Measurements from ENCODE around the gene SP8. TPM values are rescaled to one million over a fixed set of nuclear protein-coding genes. Genes with fewer than 3 reads are reported as not detected.

Gene SP8
- total RNA-seq, 1 experiment from 2014 or later: 63.6 TPM

GRCh38 chr7:20794676-20795075 is 8.0 kb upstream of the SP8 start (continued):
- TF ChIP-seq HMGXB4 (CRISPR knock-in tag; IDR thresholded peaks at IDR 0.05): no peak
- TF ChIP-seq, protein P1, sequence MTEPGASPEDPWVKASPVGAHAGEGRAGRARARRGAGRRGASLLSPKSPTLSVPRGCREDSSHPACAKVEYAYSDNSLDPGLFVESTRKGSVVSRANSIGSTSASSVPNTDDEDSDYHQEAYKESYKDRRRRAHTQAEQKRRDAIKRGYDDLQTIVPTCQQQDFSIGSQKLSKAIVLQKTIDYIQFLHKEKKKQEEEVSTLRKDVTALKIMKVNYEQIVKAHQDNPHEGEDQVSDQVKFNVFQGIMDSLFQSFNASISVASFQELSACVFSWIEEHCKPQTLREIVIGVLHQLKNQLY (CRISPR knock-in tag; IDR thresholded peaks at IDR 0.05): no peak
- no peak for TF ChIP-seq TCF7 (CRISPR knock-in tag; IDR thresholded peaks at IDR 0.05; ENCODE audit: low read depth)
- TF ChIP-seq, protein P2, sequence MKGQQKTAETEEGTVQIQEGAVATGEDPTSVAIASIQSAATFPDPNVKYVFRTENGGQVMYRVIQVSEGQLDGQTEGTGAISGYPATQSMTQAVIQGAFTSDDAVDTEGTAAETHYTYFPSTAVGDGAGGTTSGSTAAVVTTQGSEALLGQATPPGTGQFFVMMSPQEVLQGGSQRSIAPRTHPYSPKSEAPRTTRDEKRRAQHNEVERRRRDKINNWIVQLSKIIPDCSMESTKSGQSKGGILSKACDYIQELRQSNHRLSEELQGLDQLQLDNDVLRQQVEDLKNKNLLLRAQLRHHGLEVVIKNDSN (CRISPR knock-in tag; IDR thresholded peaks at IDR 0.05): no peak
- TF ChIP-seq CREM (CRISPR knock-in tag; IDR thresholded peaks at IDR 0.05): no peak
- no peak for TF ChIP-seq RORB (CRISPR knock-in tag; IDR thresholded peaks at IDR 0.05)
- no peak for TF ChIP-seq FOXP1 (CRISPR knock-in tag; IDR thresholded peaks at IDR 0.05; ENCODE audit: borderline replicate concordance)
- TF ChIP-seq FOXK1 (CRISPR knock-in tag; IDR thresholded peaks at IDR 0.05): no peak

GRCh38 chr7:20793694-20794394 is 7.2 kb upstream of the SP8 start:
- ATAC-seq: no peak

More at GRCh38 chr7:20793694-20794394, 7.2 kb upstream of the SP8 start:
- Mint-ChIP-seq H3K9me3 (no peaks in the 10 kb centered on the region), H3K4me3 (peak overlapping the region; percentile 71), H3K4me1 (peaks cover 71% of the 10 kb centered on the region), H3K27ac (no peak overlapping the region), H3K27me3 (ENCODE audit: low read depth) (peaks cover 64% of the 10 kb centered on the region), H3K36me3 (no peaks in the 10 kb centered on the region)
- DNase-seq (ENCODE audit: low spot score): no peak
- ChIA-PET POLR2A (interaction anchor here (1.0 to 1.6 kb wide), 2 partner anchors 9 to 17 kb away, joined by 3 to 6 read pairs; no protein-coding TSS in a partner anchor), CTCF (interaction anchor here (1.2 to 2.1 kb wide), 2 partner anchors 17 to 460 kb away, joined by 3 to 6 read pairs; no protein-coding TSS in a partner anchor)
- TF ChIP-seq E2F5 (CRISPR knock-in tag; IDR thresholded peaks at IDR 0.05): no peak
- no peak for TF ChIP-seq JAZF1 (CRISPR knock-in tag; IDR thresholded peaks at IDR 0.05)
- no peak for TF ChIP-seq TCF7 (CRISPR knock-in tag; IDR thresholded peaks at IDR 0.05; ENCODE audit: low read depth)
- TF ChIP-seq, protein P3, sequence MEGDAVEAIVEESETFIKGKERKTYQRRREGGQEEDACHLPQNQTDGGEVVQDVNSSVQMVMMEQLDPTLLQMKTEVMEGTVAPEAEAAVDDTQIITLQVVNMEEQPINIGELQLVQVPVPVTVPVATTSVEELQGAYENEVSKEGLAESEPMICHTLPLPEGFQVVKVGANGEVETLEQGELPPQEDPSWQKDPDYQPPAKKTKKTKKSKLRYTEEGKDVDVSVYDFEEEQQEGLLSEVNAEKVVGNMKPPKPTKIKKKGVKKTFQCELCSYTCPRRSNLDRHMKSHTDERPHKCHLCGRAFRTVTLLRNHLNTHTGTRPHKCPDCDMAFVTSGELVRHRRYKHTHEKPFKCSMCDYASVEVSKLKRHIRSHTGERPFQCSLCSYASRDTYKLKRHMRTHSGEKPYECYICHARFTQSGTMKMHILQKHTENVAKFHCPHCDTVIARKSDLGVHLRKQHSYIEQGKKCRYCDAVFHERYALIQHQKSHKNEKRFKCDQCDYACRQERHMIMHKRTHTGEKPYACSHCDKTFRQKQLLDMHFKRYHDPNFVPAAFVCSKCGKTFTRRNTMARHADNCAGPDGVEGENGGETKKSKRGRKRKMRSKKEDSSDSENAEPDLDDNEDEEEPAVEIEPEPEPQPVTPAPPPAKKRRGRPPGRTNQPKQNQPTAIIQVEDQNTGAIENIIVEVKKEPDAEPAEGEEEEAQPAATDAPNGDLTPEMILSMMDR (IDR thresholded peaks at IDR 0.05): no peak
- TF ChIP-seq KAT7 (CRISPR knock-in tag; IDR thresholded peaks at IDR 0.05; ENCODE audit: borderline replicate concordance): no peak
- TF ChIP-seq NR1H2 (CRISPR knock-in tag; IDR thresholded peaks at IDR 0.05): no peak
- no peak for TF ChIP-seq ZNF121 (CRISPR knock-in tag; IDR thresholded peaks at IDR 0.05)
- TF ChIP-seq RELA (CRISPR knock-in tag; IDR thresholded peaks at IDR 0.05; ENCODE audit: borderline replicate concordance): no peak
- TF ChIP-seq, protein P4, sequence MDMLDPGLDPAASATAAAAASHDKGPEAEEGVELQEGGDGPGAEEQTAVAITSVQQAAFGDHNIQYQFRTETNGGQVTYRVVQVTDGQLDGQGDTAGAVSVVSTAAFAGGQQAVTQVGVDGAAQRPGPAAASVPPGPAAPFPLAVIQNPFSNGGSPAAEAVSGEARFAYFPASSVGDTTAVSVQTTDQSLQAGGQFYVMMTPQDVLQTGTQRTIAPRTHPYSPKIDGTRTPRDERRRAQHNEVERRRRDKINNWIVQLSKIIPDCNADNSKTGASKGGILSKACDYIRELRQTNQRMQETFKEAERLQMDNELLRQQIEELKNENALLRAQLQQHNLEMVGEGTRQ (CRISPR knock-in tag; IDR thresholded peaks at IDR 0.05): no peak
- no peak for TF ChIP-seq FOXP1 (CRISPR knock-in tag; IDR thresholded peaks at IDR 0.05; ENCODE audit: borderline replicate concordance)
- TF ChIP-seq ZNF416 (CRISPR knock-in tag; IDR thresholded peaks at IDR 0.05): no peak
- no peak for TF ChIP-seq ZNF317 (CRISPR knock-in tag; IDR thresholded peaks at IDR 0.05; ENCODE audit: borderline replicate concordance, low read depth)
- TF ChIP-seq HMGXB4 (CRISPR knock-in tag; IDR thresholded peaks at IDR 0.05): no peak
- no peak for TF ChIP-seq ELF4 (CRISPR knock-in tag; IDR thresholded peaks at IDR 0.05; ENCODE audit: low read depth)
- no peak for TF ChIP-seq SOX15 (CRISPR knock-in tag; IDR thresholded peaks at IDR 0.05)
- TF ChIP-seq, protein P2 (CRISPR knock-in tag; IDR thresholded peaks at IDR 0.05): no peak
- no peak for TF ChIP-seq ZSCAN18 (CRISPR knock-in tag; IDR thresholded peaks at IDR 0.05)
- TF ChIP-seq, protein P5, sequence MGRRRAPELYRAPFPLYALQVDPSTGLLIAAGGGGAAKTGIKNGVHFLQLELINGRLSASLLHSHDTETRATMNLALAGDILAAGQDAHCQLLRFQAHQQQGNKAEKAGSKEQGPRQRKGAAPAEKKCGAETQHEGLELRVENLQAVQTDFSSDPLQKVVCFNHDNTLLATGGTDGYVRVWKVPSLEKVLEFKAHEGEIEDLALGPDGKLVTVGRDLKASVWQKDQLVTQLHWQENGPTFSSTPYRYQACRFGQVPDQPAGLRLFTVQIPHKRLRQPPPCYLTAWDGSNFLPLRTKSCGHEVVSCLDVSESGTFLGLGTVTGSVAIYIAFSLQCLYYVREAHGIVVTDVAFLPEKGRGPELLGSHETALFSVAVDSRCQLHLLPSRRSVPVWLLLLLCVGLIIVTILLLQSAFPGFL (CRISPR knock-in tag; IDR thresholded peaks at IDR 0.05; ENCODE audit: borderline replicate concordance): no peak
- TF ChIP-seq ZNF671 (CRISPR knock-in tag; IDR thresholded peaks at IDR 0.05): no peak

Measured in WTC11 (cell line).